Panc1 (cell line): Measurements from ENCODE around the gene TUBGCP3. TPM values are rescaled to one million over a fixed set of nuclear protein-coding genes. Genes with fewer than 3 reads are reported as not detected.

Experiments
- ATAC-seq: fragments of 200-7000 bp; cut with Tn5 transposase; 2 replicates; pipeline ENCODE4 v1.9.1; 2020; ENCODE audit warnings: mild to moderate bottlenecking, moderate library complexity
- BruUV-seq: library from RNA; stranded (reverse); fragments of 400-500 nt; replicated peaks from 2 replicates; lab custom pipeline; 2021; lab: Mats Ljungman, UMichigan
- CTCF ChIA-PET: fragments of 300-600 bp; sonication (Branson Sonifier 250); formaldehyde crosslinking; loops from one replicate; lab custom pipeline; 2022; ENCODE audit warnings: antibody characterized with exemption; lab: Charles Lee
- POLR2A ChIA-PET: fragments of 300-600 bp; sonication (Branson Sonifier 250); formaldehyde crosslinking; loops from one replicate; lab custom pipeline; 2022; ENCODE audit warnings: antibody characterized with exemption; lab: Charles Lee
- DNase-seq: peaks from one replicate; pipeline ENCODE4 v3.0.0-alpha.2; 2010; ENCODE audit warnings: low read depth, low spot score
- H3K27ac ChIP-seq: 2 replicates; pipeline ENCODE4 v1.5.1; 2011; ENCODE audit warnings: mild to moderate bottlenecking, low read length, inconsistent platforms
- H3K27me3 ChIP-seq: fragments of 200-500 bp; sonication (Bioruptor generic); 2 replicates; pipeline ENCODE4 v1.6.0; 2014; ENCODE audit warnings: low read length, inconsistent platforms; ENCODE audit not compliant: control insufficient read depth, insufficient read depth
- H3K36me3 ChIP-seq: fragments of 200-500 bp; sonication (Bioruptor generic); 2 replicates; pipeline ENCODE4 v1.5.1; 2014; ENCODE audit warnings: inconsistent platforms, mild to moderate bottlenecking, low read length, moderate library complexity; ENCODE audit not compliant: control insufficient read depth, insufficient read depth
- H3K4me1 ChIP-seq: 2 replicates; pipeline ENCODE4 v1.5.1; 2011; ENCODE audit warnings: inconsistent platforms, mild to moderate bottlenecking, low read length, moderate library complexity; ENCODE audit not compliant: control insufficient read depth, insufficient read depth
- H3K4me3 ChIP-seq, 2 experiments: 2 replicates each; pipeline ENCODE4 v1.5.1; 2011 to 2012; ENCODE audit warnings: low read depth in 2 of 2, low read length in 2 of 2, mild to moderate bottlenecking in 2 of 2, inconsistent platforms in 1 of 2, moderate library complexity in 1 of 2
- H3K9me3 ChIP-seq: fragments of 200-500 bp; sonication (Bioruptor generic); 2 replicates; pipeline ENCODE4 v1.5.1; 2014; ENCODE audit warnings: low read depth, mild to moderate bottlenecking, inconsistent platforms, low read length, moderate library complexity; ENCODE audit not compliant: control insufficient read depth, insufficient read depth
- CTCF ChIP-seq: fragments of 450-650 bp; IDR thresholded peaks from 2 replicates; pipeline ENCODE4 v1.5.1; 2017; ENCODE audit warnings: mild to moderate bottlenecking
- POLR2AphosphoS5 ChIP-seq: IDR thresholded peaks from 2 replicates; pipeline ENCODE4 v1.6.1; 2012; ENCODE audit warnings: mild to moderate bottlenecking, low read depth, low read length, moderate library complexity
- REST ChIP-seq, 2 experiments: IDR thresholded peaks; 2 replicates each; pipeline ENCODE4 v1.6.1; 2011 to 2012; ENCODE audit warnings: low read depth in 2 of 2, control low read depth in 1 of 2, low read length in 1 of 2, mild to moderate bottlenecking in 1 of 2, moderate library complexity in 1 of 2; ENCODE audit not compliant: insufficient read depth in 1 of 2
- SIN3A ChIP-seq: IDR thresholded peaks from 2 replicates; pipeline ENCODE4 v1.6.1; 2012; ENCODE audit warnings: low read depth, mild to moderate bottlenecking, low read length, moderate library complexity, borderline replicate concordance; ENCODE audit not compliant: insufficient read depth
- TCF7L2 ChIP-seq: IDR thresholded peaks from 2 replicates; pipeline ENCODE4 v1.6.1; 2011; ENCODE audit warnings: mild to moderate bottlenecking, low read depth, low read length, inconsistent platforms
- in situ Hi-C: cut with HindIII; loops from 2 replicates; pipeline ENCODE4 v1.10.0; 2016; ENCODE audit warnings: low sequenced_read_pairs, low pct_unique_long_range_greater_than_20kb
- intact Hi-C: fragments of 100-400 bp; cut with micrococcal nuclease; formaldehyde crosslinking; loops from one replicate; pipeline ENCODE4 v1.10.0; 2022; ENCODE audit not compliant: unreplicated experiment
- total RNA-seq: library from RNA; stranded (reverse); gene quantifications from one replicate; pipeline ENCODE4 v1.2.1, GENCODE V29; 2021; ENCODE audit not compliant: unreplicated experiment

The TUBGCP3 gene
- total RNA-seq, 1 experiment from 2014 or later = 28.4 TPM

DNA sequence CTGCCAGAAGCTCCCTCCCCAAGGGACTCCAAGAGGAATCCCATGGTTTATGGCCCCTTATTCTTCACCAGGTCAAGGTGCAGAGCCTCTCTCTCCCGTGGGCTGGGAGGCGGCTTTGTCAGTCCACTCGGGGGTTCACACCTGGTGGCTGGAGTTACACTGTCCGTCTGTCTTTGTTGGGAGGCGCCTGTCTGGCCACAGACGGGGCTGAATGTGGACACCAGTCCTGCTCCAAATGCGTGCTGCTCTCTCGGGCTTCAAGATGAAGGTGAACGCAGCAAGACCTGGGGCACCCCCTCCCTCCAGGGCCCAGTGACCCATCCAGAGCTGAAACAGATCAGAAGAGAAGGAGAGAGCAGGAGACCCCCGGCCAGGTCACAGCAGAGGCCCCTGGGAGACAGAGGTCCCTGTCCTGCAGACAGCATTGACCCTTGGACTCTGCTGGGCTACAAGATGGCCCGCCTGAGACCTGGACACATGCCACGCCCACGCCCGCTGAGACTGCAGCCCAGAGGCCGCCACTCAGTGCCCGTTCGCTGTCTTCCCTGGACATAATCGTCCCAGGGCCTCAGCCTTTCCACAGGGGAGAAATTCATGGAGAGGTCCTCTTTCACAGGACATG is 29.9 kb upstream of the TUBGCP3 start:
- Histone ChIP-seq H3K27me3 (no peaks in the 10 kb centered on the region), H3K9me3 (no peaks in the 10 kb centered on the region), H3K27ac (no peak overlapping the region), H3K4me3 (no peak overlapping the region), H3K4me1 (no peaks in the 10 kb centered on the region), H3K36me3 (no peaks in the 10 kb centered on the region)
- intact Hi-C loops (no loop called here), in situ Hi-C loops (no loop called here)
- BruUV-seq = no TSS peak
- no peak for DNase-seq
- no peak for ATAC-seq
- no peak for TF ChIP-seq REST (IDR thresholded peaks at IDR 0.05; ENCODE audit: insufficient read depth in 1 of 2, low read depth in 2 of 2, low read length in 1 of 2)
- ChIA-PET CTCF (no interaction called here), POLR2A (no interaction called here)

- no peaks in the 10 kb centered on the region for H3K27me3 ChIP-seq
- POLR2A ChIA-PET = no interaction called here
- DNase-seq (peak; percentile 10), ATAC-seq (peak; percentile 77)
- no peaks in the 10 kb centered on the region for H3K4me1 ChIP-seq
- H3K4me3 ChIP-seq = no peak overlapping the region
- intact Hi-C loops = no loop called here
- BruUV-seq = no TSS peak
- H3K9me3 ChIP-seq = no peaks in the 10 kb centered on the region
- CTCF ChIA-PET = no interaction called here
- TF ChIP-seq POLR2AphosphoS5 (no peak), TCF7L2 (no peak), CTCF (peak; percentile 65)
- no peaks in the 10 kb centered on the region for H3K36me3 ChIP-seq
- no peak overlapping the region for H3K27ac ChIP-seq
- in situ Hi-C loops = no loop called here
Observed at GRCh38 chr13:112616586-112617362, 28.8 kb upstream of the TUBGCP3 start.

DNA sequence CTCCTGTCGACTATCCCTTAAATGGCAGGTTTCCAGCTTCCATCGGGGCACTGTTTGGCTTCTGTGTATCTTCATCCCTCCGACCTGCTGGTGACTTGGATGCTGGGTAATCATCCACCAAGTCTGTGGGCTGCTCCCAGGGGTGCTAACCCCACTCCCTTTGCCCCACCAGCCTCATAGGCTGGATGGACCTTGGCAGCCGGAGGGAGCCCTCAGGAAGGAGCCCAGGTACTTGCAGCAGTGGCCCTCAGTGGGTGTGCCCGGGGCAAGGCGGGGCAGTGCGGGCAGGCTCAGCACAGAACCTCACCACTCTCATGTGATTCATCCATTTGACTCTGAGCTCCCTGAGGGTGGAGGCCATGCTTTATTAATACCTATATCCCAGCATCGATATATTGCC is 27.4 kb upstream of the TUBGCP3 start:
- CTCF ChIA-PET = no interaction called here
- DNase-seq = no peak
- in situ Hi-C loops = no loop called here

More for the DNA sequence above, 27.4 kb upstream of the TUBGCP3 start:
- intact Hi-C loops = no loop called here
- Histone ChIP-seq H3K4me1 (no peaks in the 10 kb centered on the region), H3K27ac (no peak overlapping the region), H3K36me3 (no peaks in the 10 kb centered on the region), H3K4me3 (no peak overlapping the region), H3K9me3 (no peaks in the 10 kb centered on the region), H3K27me3 (no peaks in the 10 kb centered on the region)
- POLR2A ChIA-PET = no interaction called here
- no TSS peak for BruUV-seq
- no peak for ATAC-seq
- TF ChIP-seq TCF7L2 = no peak
- TF ChIP-seq REST (IDR thresholded peaks at IDR 0.05; ENCODE audit: insufficient read depth in 1 of 2, low read depth in 2 of 2, low read length in 1 of 2) = no peak
- no peak for TF ChIP-seq POLR2AphosphoS5
- TF ChIP-seq CTCF = no peak
- TF ChIP-seq SIN3A = no peak
